Fibroblast of mammary gland (primary cell): ENCODE data around the gene SCYL1.

Source experiments
- DNase-seq: peaks from one replicate; pipeline ENCODE4 v3.0.0-alpha.2; 2010; ENCODE audit warnings: low read depth
- H3K4me3 ChIP-seq: 2 replicates; pipeline ENCODE4 v1.5.1; 2011; ENCODE audit warnings: low read depth, mild to moderate bottlenecking, low read length, moderate library complexity; ENCODE audit not compliant: control insufficient read depth
- CTCF ChIP-seq: conservative IDR thresholded peaks from 2 replicates; pipeline ENCODE4 v1.5.1; 2011; ENCODE audit warnings: low read depth, low read length, inconsistent platforms; ENCODE audit not compliant: control insufficient read depth, insufficient read depth

Gene SCYL1

DNA sequence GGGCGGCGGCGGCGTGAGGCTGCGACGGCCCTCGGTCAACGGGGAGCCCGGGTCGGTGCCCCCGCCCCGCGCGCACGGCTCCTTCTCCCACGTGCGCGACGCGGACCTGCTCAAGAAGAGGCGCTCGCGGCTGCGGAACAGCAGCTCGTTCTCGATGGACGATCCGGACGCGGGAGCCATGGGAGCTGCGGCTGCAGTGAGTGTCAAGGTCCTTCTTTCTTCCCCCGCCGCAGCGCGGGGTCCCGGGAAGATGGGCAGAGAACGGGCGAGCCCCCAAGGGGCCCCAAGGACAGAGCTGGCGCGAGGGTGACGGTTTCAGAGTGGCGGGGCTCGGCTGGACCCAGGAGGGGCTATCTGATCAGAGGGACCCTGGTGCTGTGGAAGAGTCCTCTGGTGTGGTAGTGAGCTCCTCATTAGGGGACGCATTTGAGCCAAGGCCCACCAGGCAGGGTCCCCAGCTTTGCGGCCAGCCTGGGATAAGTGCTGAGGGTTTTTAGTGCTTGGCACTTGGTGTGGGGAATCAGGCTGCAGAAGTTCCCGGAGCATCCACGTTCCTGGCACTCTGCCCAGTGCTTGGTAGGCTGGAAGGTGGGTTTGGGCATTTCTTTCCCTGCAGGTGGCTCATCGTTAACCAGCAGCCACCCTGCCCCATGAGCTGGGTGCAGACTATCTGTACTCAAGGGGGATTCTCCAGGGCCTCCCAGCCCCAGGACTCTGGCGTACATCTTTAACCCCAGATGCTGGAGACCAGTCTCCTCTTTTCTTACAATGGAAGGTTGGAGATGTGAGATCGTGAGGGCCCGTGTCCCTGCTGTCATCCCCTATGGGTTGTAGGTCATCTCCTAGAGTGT lies 60.7 kb downstream of the SCYL1 start:
- no peak for DNase-seq
- H3K4me3 ChIP-seq = no peak overlapping the region
- TF ChIP-seq CTCF = no peak

GRCh38 chr11:65586247-65586630 lies 61.4 kb downstream of the SCYL1 start:
- no peak for DNase-seq
- H3K4me3 ChIP-seq = no peak overlapping the region
- no peak for TF ChIP-seq CTCF

DNA sequence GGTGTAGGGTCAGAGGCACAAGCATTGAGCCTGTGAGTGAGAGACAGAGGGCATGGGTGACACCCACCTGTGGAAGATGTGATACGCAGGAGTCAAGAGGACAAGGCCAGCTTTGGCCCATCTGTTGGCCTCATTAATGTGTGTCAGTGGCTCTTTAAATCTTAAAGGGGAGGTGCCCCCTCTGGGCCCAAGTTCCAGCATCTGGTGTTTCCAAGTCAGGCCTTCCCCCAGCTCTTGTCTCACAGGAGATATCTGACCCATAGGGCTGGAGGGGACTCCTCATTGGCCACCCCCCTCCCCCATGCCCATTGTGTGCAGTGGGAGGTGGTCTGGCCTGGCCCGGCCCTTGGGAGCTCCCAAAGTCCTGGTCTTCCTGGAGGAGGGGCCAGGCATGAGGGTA lies 61.8 kb downstream of the SCYL1 start:
- no peak for TF ChIP-seq CTCF
- no peak overlapping the region for H3K4me3 ChIP-seq
- DNase-seq = peak; percentile 50
